Measurements from ENCODE around the gene ERP29.

ERP29 gene

GRCh38 chr12:112061137-112061536, 47.9 kb downstream of the ERP29 start:
- no peak for TF ChIP-seq CTCF (conservative IDR thresholded peaks at IDR 0.05)
- TF ChIP-seq ZFX (IDR thresholded peaks at IDR 0.05) = no peak
- H3K27ac ChIP-seq = no peak overlapping the region

DNA sequence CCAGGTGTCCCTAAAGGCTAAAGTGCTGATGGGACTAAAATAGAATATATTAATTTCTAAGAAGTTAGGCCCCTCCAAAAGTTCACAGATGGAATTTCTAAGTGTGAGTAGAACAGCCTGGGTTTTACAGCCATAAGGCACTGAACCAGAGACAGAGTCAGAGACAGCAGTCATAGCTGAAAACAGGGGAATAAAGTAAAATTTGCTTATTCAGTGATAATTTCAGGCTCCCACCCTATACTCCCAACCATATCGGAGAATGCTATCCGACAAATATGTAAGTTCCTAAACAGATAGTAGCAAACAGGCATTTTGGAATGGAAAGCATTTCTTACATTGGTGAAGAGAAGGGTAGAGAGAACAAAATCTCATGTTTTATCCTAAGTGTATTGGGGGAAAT, 50.0 kb downstream of the ERP29 start:
- no peak overlapping the region for H3K27ac ChIP-seq
- TF ChIP-seq CTCF (conservative IDR thresholded peaks at IDR 0.05) = no peak
- TF ChIP-seq ZFX (IDR thresholded peaks at IDR 0.05) = no peak

GRCh38 chr12:112066566-112066965, 53.3 kb downstream of the ERP29 start:
- TF ChIP-seq CTCF (conservative IDR thresholded peaks at IDR 0.05) (no peak), ZFX (IDR thresholded peaks at IDR 0.05) (no peak)
- no peak overlapping the region for H3K27ac ChIP-seq

All from C4-2B (cell line).